Left ventricle myocardium superior (tissue), 1 donor: ENCODE results near the gene SLC25A1. TPM values are rescaled to one million over a fixed set of nuclear protein-coding genes. Genes with fewer than 3 reads are reported as not detected.
"Not testable (repeated sequence)": the region's sequence is repeated elsewhere in the genome, so short reads cannot be mapped to it uniquely, and the experiment has no call there.

Source experiments
- ATAC-seq: fragments of 200-7000 bp; cut with Tn5 transposase; one replicate; pipeline ENCODE4 v1.9.1; 2020; ENCODE audit warnings: mild to moderate bottlenecking, moderate library complexity
- DNase-seq: peaks from one replicate; pipeline ENCODE4 v3.0.0-alpha.2; 2020
- intact Hi-C: fragments of 100-400 bp; cut with micrococcal nuclease; formaldehyde crosslinking; loops from one replicate; pipeline ENCODE4 v1.11.0; 2022
- total RNA-seq: library from RNA; stranded (reverse); fragmentation: NEBNext Ultra II Directional; extraction: Animal tissue kit (Norgen Biotek cat#: 25700); gene quantifications from one replicate; pipeline ENCODE4 v1.2.1, GENCODE V29; 2021
- donor health status: DM: no; HTN: yes; CAD: no; lungs with severe emphysema.

The SLC25A1 gene
- total RNA-seq, 1 donor from 2014 or later, result 27.8 TPM

DNA sequence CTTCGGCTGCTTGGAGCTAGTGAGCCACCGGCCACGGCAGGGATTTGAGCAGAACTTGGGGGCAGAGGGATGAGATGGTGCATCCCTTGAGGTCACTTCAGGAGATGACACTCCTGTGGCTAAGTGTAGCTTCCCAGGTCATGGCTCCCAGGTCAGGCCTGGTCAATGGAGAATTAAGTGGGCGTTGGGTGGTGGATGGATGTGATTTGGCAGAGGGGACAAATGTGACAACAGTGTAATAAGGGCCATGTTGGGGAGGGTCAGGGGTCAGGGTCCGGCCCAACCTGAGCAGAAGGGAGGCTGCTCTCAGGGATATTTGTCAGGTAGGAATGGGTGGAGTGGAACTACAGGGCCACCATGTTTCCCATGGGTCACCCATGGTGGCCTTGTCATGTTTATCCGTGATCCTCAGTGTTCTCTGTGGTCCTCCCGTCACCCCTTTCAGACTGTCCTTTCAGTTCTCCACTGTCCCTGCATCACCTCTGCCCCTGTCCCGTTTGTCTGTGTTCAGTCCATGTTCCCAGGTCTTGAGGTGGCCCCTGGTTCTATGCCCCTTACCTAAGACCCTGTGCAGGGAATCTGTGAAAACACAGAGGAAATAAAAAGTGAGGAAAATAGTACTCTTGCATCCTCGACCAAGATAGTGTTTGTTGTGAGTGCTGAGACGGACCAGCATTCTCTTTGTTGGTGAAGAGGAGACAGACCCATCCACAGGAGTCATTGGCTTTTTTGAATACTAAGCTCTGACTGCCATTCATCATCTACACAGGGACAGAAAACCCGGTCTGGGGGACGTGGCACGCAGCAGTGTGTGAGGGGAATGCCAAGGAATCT is 6.1 kb downstream of the SLC25A1 start:
- DNase-seq (no peak), ATAC-seq (no peak)
- intact Hi-C loops, result no loop called here

DNA sequence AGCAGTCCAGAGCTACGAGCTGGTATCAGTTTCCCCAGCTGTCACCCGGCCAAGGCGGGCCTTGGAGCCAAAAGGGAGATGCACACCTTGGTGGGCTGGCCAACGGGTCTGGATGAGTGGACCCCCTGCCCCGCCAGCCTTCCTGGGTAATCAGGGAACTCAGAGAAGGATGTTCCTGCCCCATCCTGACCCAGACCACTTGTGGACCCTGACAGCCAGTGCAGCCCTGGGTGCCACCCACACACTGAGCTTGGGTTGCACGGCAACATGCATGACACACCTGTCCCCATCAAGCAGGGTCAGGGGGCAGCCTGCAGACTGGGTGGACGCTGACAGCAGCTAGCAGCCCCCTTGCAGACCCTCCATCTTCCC is 8.6 kb downstream of the SLC25A1 start:
- intact Hi-C loops, result no loop called here
- DNase-seq, result no peak
- ATAC-seq, result no peak

DNA sequence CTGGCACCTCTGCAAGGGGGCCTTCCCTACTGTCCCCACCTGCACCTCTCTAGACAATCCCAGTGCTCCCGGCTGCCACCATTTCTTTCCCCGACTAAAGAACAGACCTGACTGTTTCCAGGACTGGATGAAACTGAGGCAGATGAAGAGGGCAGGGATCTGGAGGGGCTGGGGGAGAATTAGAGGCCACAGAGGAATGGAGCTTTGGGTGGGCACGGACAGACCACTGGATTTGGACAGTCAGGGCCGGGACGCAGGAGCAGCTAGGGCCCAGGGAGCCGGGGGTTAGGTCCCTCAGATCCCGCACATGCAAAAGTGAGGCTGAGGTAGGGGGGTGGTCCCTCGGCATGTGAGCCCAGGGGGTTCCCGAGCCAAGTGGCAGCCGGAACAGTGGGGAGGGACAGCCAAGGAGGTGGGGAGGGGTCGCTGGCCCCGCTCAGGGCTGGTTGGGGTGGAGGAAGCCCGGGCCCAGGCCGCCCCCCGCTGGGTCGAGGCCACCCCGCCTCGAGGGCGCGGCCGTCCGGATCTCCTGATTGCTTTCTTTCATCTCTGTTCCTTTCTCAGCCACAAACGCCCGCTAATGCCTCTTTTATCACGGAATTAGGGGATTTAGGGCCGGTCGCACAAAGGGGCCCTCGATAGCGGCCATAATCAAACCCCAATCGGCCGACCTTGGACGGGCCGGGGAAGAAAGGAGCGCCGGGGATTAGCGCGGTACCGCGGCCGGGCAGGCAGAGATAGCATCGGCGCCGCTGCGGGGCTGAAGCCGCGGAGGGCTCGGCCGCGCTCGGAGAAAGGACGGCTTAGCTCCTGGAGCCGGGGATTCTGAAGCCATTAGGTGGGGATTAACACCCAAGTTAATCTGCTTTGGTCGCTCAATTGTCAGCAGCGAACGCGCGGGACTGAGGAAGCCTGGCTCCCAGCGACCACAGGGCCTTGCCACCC is 9.3 kb downstream of the SLC25A1 start:
- ATAC-seq (no peak), DNase-seq (no peak)
- intact Hi-C loops, result no loop called here

DNA sequence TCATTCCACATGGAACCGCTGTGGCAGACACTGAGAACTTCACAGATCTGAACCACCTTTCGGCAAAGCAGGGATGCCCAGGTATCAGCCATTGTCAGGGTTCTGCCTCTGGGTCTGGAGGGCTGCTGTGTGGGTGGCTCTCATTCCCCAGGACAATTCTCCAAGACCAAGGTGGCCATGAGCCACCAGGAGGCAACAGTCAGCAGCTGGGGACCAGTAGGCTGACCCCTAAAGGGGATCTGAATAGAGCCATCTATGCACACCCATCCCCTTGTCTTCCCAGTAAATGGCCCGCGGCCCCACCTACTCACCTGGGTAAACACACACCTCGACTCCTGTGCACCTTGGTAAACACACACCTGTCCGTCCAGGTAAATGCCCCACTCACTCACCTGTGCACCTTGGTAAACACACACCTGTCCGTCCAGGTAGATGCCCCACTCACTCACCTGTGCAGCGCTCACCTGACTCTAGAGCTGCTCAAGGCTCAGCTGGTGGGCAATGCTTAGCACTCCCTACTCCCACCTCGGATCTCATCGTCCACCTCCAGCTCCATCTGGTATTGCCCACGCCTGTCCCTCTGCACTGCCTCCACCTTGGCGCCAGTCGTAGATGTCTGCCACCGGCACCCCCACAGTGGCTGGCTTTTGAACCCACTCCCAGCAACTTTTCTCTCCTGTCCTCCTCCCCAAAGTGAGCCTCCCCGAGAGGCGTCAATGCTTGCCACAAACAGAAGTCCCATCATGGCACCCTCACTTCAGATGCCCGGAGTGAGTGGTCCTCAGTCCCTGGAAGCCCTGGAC is 10.2 kb downstream of the SLC25A1 start:
- DNase-seq (no peak), ATAC-seq (no peak)
- intact Hi-C loops, result no loop called here

DNA sequence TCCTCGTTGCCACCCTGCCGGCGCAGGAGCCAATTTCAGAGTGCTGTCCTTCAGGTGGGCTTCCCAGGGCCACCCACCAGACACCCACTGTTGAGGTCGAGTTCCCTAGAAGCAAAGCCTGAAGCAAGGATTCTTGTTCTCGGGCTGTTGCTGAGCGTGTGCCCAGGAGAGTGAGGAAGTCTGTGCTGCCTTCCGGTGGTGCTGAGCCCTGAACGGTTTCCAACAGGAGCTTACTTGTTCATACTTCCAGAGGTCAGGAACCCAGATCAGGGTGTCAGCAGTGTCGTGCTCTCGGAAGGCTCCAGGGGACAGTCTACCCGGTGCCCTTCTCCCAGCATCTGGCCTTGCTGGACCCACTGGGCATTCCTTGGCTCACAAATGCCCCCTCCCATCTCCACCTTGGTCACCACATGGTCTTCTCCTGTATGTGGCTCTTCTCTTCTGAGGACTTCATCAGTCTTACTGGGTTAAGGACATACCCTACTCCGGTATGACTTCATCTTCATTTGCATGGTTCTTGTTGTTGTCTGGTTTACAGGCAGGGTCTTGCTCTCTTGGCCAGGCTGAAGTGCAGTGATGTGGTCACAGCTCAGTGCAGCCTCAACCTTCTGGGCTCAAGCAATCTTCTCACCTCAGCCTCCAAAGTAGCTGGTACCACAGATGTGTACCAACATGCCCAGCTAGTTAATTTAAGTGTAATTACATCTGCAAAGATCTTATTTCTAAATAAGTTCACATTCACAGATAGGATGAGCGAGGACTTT is 11.2 kb downstream of the SLC25A1 start:
- DNase-seq, result no peak
- intact Hi-C loops, result no loop called here
- ATAC-seq, result no peak

DNA sequence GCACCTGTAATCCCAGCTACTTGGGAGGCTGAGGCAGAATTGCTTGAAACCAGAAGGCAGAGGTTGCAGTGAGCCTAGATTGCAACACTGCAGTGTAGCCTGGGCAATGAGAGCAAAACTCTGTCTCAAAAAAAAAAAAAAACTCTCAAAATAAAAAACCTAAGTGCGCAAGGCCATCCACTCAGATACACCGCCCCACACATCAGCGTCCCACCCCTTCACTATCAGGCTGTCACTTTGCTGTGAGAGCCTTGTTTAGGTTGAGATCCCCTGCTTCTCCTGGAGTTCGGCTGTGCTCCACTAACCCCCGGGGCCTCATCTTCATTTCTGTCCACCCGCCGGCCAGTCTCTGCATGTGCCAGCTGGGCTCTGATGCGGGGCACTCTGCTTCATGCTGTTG is 12.1 kb downstream of the SLC25A1 start:
- DNase-seq (no peak), ATAC-seq (no peak)
- intact Hi-C loops, result no loop called here

DNA sequence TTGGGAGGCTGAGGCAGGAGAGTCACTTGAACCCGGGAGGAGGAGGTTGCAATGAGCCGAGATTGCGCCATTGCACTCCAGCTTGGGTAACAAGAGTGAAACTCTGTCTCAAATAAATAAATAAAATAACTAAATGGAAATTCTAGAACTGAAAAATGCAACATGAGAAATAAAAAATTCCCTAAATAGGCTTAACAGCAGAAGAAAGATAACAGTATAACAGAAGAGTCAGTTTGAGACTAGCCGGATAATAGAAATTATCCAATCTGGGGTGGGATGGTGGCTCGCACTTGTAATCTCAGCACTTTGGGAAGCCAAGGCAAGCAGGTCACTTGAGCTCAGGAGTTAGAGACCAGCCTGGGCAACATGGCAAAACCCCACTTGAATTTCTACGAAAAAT is 14.1 kb downstream of the SLC25A1 start:
- ATAC-seq (no peak), DNase-seq (no peak)
- intact Hi-C loops, result no loop called here

DNA sequence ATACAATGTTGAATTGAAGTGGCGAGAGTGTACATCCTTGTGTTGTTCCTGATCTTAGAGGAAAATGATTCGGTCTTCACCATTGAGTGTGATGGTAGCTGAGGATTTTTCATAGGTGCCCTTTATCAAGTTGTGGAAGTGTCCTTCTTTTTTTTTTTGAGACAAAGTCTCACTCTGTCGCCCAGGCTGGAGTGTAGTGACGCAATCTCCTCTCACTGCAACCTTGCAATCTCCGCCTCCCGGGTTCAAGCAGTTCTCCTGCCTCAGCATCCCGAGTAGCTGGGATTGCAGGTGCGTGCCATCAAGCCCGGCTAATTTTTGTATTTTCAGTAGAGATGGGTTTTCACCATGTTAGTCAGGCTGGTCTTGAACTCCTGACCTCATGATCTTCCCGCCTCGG is 19.9 kb downstream of the SLC25A1 start:
- intact Hi-C loops, DNase-seq, ATAC-seq: not testable (repeated sequence)

DNA sequence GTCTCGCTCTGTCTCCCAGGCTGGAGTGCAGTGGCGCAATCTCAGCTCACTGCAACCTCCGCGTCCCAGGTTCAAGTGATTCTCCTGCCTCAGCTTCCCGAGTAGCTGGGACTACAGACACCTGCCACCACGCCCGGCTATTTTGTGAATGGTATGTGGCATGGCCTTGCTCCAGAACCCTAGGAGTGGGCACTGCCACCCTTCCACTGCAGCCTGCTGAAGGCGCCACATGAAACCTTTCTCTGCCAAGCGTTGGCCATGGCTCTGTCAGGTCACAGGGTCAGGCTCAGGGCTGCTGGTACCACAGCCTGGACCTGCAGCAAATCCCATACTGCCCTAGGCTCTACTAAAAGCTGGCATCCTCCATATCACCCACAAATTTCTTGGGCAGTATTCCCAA is 22.4 kb downstream of the SLC25A1 start:
- ATAC-seq, DNase-seq, intact Hi-C loops: not testable (repeated sequence)

DNA sequence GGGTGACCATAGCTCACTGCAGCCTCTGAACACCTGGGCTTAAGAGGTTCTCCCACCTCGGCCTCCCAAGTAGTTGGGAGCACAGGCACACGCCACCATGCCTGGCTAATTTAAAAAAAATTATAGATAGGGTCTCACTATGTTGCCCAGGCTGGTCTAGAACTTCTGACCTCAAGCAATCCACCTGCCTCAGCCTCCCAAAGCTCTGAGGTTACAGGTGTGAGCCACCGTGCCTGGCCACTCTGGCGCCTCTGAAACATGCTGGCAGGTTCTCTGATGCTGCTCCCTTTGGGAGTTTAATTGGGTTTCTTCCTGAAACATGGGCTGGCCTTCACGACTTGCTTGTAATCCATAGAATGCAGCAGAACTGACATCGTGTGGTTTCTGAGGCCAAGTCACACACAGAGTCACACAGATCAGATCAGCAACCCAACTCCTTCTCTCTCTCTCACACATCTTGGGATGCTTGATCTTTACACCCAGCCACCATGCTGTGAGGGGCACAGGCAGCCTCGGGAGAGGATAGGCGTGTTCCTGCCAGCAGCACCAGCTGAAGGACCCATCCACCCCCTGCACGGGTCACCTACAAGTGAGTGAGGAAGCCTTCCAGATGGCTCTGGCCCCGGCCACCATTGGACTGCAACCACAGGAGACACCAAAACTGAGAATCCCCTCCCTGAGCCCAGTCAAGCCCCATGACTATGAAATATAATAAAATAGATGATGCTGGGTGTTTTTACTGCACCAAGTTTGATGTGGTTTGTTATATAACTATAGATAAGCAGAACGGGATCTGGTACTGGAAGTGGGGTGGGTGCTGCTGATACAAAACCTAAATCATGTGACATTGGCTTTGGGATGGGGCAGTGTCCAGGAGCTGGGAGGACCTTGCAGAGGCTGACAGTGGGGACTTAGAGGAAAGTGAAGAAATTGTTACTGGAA is 25.3 kb downstream of the SLC25A1 start:
- intact Hi-C loops, result no loop called here
- ATAC-seq (no peak), DNase-seq (no peak)

DNA sequence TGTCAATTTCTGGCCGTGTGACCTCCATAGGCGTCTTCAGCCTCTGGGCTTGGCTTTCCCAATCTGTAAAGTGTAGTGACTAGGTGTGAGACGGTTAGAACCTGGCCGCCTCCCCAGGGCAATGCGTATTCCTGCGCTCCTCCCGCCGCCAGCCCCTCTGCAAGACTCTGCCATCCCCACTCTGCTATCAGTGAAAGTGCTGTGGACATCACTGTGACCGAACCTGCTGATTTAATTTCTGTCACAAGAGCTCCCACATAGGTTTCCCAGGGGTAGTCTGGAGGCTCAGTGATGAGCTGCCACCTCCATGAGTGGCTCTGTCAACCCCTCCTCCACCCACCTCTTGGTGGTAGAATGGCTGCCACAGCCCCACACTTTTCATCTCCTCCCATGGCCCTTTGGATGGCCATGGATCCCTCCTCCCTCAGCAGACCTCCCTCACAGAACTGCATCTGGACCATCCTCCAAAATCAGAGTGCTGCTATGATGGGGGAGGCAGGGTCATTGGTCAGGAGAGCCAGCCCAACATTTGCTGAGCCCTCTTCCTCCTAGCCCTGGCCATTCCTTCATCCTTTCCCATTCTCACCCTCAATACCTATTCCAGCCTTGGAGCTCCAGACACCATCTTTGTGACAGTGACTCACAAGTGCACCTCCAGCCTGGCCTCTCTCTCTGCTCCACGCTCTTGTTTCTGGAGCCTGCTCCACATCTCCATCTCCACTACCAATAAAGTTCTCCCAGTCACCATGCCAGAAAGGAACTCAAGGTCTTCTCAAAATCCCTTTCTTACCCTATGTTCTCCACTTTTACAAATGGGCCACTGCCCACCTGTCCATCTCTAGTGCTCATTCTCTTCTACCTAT is 27.0 kb downstream of the SLC25A1 start:
- ATAC-seq (no peak), DNase-seq (no peak)
- intact Hi-C loops, result no loop called here

DNA sequence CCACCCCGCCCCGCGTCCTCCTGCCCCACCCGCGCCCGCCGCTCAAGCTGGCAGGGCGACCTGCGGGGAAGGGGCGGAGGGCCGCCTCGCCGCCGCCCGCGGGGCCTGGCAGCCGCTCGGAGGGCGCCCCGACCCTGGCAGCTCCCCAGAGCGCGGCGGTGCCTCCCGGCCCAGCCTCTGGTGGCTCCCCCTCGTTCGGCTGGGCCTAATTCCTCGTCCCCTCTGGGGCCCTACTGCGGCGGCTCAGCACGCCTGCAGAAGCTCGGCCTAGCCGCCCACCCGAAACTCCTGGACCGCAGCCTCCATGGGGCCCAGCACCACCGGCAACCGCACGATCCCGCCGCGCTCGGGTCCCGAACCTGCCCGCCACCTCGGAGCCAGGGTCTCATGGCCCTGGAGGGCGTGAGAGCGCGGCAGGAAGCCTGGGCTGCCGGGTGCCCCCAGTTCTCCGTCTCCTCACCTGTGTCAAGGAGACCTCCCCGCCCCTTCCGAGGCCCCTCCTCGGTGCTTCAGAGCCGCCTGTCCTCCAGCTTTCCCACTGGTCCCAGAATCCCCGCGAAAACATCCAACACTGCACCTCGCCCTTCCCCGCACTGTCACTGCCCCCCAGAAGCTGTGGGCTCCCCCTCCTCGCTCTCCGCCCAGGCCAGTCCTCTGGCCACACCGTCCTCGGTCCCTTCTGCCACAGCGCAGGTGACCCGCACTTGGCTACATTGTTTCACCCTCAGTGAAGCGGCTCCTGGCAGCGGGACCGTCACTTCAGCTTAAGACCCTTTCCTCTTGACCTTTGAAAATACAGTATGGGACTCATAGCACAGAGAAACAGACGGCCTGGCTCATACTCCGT is 27.8 kb downstream of the SLC25A1 start:
- DNase-seq, result no peak
- intact Hi-C loops, result no loop called here
- ATAC-seq, result no peak

DNA sequence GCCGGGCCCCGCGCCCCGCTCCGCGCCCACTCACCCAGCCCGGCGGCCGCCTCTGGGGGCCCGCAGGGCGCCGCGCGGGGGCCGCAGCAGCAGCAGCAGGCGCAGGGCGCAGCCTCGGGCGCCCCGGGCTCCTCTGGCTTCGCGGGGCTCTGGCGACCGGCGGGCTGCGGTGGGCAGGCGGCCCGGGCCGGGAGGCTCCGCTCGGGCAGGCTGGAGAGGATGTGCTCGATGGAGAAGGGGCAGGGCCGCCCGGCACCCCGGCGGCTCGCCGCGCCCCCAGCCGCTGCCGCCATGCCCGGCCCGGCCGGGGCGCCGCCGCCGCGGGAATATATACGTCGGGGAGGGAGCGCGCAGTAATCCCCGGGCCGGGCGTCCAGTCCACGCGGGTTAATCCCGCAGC is 28.5 kb downstream of the SLC25A1 start, which contains the start of gene GSC2:
GSC2 (minus strand) TSS at position 302 of the 400 bp plus-strand sequence; CDS start at position 293, 9 bp downstream.
- ATAC-seq, result no peak
- intact Hi-C loops, result no loop called here
- DNase-seq, result no peak

DNA sequence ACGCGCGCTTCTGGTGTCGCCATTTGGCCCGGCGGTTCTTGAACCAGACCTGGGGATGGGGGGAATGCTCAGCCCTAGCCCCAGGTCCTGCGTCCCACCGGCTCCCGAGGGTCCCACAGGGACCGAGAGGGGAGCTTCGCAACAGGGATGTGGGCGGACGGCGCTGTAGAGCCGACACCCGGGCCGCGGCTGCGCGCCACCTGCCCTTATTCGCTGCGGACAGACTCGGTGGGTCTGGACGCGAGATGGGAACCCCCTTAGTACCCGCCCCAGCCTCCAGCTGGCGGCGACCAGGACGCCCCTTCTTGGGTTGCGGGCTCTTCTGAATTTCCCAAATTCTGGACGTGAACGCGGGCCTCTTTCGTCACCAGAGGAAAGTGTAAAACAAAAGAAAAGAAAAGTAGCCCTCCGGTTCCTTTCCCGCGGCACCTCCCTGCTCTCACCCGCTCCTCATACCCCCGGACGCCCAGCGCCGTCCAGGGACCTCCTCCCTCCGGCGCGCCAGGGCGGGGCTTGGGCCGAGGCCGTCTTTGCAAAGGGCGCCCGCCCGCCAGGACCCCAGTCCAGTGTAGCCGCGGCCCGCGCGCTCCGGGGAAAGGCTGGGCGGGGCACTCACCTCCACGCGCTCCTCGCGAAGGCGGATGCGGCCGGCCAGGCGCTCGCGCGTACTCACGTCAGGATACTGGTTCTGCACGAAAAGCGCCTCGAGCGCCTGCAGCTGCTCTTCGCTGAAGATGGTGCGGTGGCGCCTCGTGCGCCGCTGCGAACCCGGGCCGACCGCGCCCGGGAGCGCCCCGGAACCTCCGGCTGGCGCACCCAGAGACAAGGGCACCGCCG is 29.3 kb downstream of the SLC25A1 start:
- no peak for DNase-seq

More for the DNA sequence above, 29.3 kb downstream of the SLC25A1 start:
- intact Hi-C loops, result no loop called here
- no peak for ATAC-seq
